ENCODE results near the gene EMC7.

EMC7 gene

GRCh38 chr15:34114739-34115138, 13.1 kb upstream of the EMC7 start:
- H3K4me3 ChIP-seq (ENCODE audit: control insufficient read depth, low read depth, low read length) = no peak overlapping the region
- no peak for DNase-seq (ENCODE audit: low read depth)
- TF ChIP-seq CTCF (conservative IDR thresholded peaks at IDR 0.05; ENCODE audit: control insufficient read depth, insufficient read depth, low read depth, low read length) = no peak

- H3K4me3 ChIP-seq (ENCODE audit: control insufficient read depth, low read depth, low read length) = no peak overlapping the region
- no peak for DNase-seq (ENCODE audit: low read depth)
- TF ChIP-seq CTCF (conservative IDR thresholded peaks at IDR 0.05; ENCODE audit: control insufficient read depth, insufficient read depth, low read depth, low read length) = no peak
These were observed 12.6 kb upstream of the EMC7 start for GRCh38 chr15:34114215-34114614.

- no peak for TF ChIP-seq CTCF (conservative IDR thresholded peaks at IDR 0.05; ENCODE audit: control insufficient read depth, insufficient read depth, low read depth, low read length)
- H3K4me3 ChIP-seq (ENCODE audit: control insufficient read depth, low read depth, low read length) = no peak overlapping the region
- DNase-seq (ENCODE audit: low read depth) = no peak
These were observed 9.8 kb upstream of the EMC7 start for GRCh38 chr15:34111488-34111887.

GRCh38 chr15:34109797-34110663, 8.4 kb upstream of the EMC7 start:
- H3K4me3 ChIP-seq (ENCODE audit: control insufficient read depth, low read depth, low read length) = no peak overlapping the region
- peak; percentile 83 for TF ChIP-seq CTCF (conservative IDR thresholded peaks at IDR 0.05; ENCODE audit: control insufficient read depth, insufficient read depth, low read depth, low read length)
- DNase-seq (ENCODE audit: low read depth) = peak; percentile 57

GRCh38 chr15:34107315-34107714, 5.7 kb upstream of the EMC7 start:
- TF ChIP-seq CTCF (conservative IDR thresholded peaks at IDR 0.05; ENCODE audit: control insufficient read depth, insufficient read depth, low read depth, low read length) = no peak
- no peak overlapping the region for H3K4me3 ChIP-seq (ENCODE audit: control insufficient read depth, low read depth, low read length)
- no peak for DNase-seq (ENCODE audit: low read depth)

GRCh38 chr15:34106423-34106822, 4.8 kb upstream of the EMC7 start:
- no peak for TF ChIP-seq CTCF (conservative IDR thresholded peaks at IDR 0.05; ENCODE audit: control insufficient read depth, insufficient read depth, low read depth, low read length)
- DNase-seq (ENCODE audit: low read depth) = no peak
- no peak overlapping the region for H3K4me3 ChIP-seq (ENCODE audit: control insufficient read depth, low read depth, low read length)

Data from fibroblast of mammary gland (primary cell).